HepG2 (cell line): ENCODE data around the gene CDH11. TPM values are rescaled to one million over a fixed set of nuclear protein-coding genes. Genes with fewer than 3 reads are reported as not detected.

Experiments
- ATAC-seq: fragments of 200-7000 bp; cut with Tn5 transposase; 3 replicates; pipeline ENCODE4 v1.9.1; 2020; ENCODE audit warnings: mild to moderate bottlenecking, moderate library complexity
- BruUV-seq: library from RNA; stranded (reverse); fragments of 400-500 nt; replicated peaks from 2 replicates; lab custom pipeline; 2021; lab: Mats Ljungman, UMichigan
- CTCF ChIA-PET: fragments of 300-600 bp; formaldehyde crosslinking; extraction: SDS; loops from one replicate; lab custom pipeline; 2021; ENCODE audit warnings: low total read pairs, inconsistent platforms, low intra/inter-chr PET ratio; lab: Yijun Ruan, JAX
- POLR2A ChIA-PET: fragments of 350-600 bp; sonication (Branson Sonifier 250); formaldehyde crosslinking; loops from one replicate; lab custom pipeline; 2020; ENCODE audit warnings: antibody characterized with exemption, inconsistent platforms; lab: Yijun Ruan, JAX
- DNase-seq: peaks from one replicate; pipeline ENCODE4 v3.0.0-alpha.2; 2015; ENCODE audit warnings: low spot score
- FAIRE-seq: peaks from 3 replicates; lab custom pipeline; 2011; peaks lifted over from hg19 to GRCh38; lab: Jason Lieb, UNC
- H2AFZ ChIP-seq: one replicate; pipeline ENCODE4 v1.6.1; 2011; ENCODE audit warnings: low read length, inconsistent platforms
- H3K27ac ChIP-seq: fragments of 300-600 bp; 3 replicates; pipeline ENCODE4 v1.8.0; 2011; ENCODE audit warnings: mixed run types, mild to moderate bottlenecking, mixed read lengths, low read length, inconsistent platforms; ENCODE audit not compliant: insufficient read depth; ENCODE audit errors: extremely low read length
- H3K27me3 ChIP-seq, 2 experiments: fragments of 200-600 bp in 1 of 2; 2 replicates in 1 of 2; 3 replicates in 1 of 2; pipeline versions ENCODE4 v1.6.0 to v1.8.0; 2011; ENCODE audit warnings: low read length in 2 of 2, mild to moderate bottlenecking in 2 of 2, moderate library complexity in 2 of 2, inconsistent platforms in 1 of 2; ENCODE audit not compliant: insufficient read depth in 2 of 2, control insufficient read depth in 1 of 2
- H3K36me3 ChIP-seq, 2 experiments: fragments of 200-600 bp in 1 of 2; replicated peaks in 1 of 2; 2 replicates in 1 of 2; 3 replicates in 1 of 2; pipeline versions ENCODE4 v1.5.1 to v1.8.0; 2011; ENCODE audit warnings: low read length in 2 of 2, inconsistent platforms in 1 of 2; ENCODE audit not compliant: insufficient read depth in 2 of 2, control insufficient read depth in 1 of 2
- H3K4me1 ChIP-seq: 2 replicates; pipeline ENCODE4 v1.5.1; 2012; ENCODE audit warnings: low read length, inconsistent platforms; ENCODE audit not compliant: insufficient read depth
- H3K4me2 ChIP-seq: 2 replicates; pipeline ENCODE4 v1.6.0; 2011; ENCODE audit warnings: low read depth, low read length, inconsistent platforms
- H3K4me3 ChIP-seq, 3 experiments: fragments of 200-600 bp in 1 of 3; sonication (generic), shearing (Covaris generic) in 1 of 3; replicated peaks in 1 of 3; 2 replicates each; pipeline ENCODE4 v1.5.1; 2011 to 2016; ENCODE audit warnings: low read length in 3 of 3, inconsistent platforms in 2 of 3, low read depth in 2 of 3, mild to moderate bottlenecking in 2 of 3, control low read depth in 1 of 3, mixed read lengths in 1 of 3; ENCODE audit not compliant: insufficient read depth in 1 of 3
- H3K79me2 ChIP-seq: one replicate; pipeline ENCODE4 v1.6.1; 2011; ENCODE audit warnings: low read length, inconsistent platforms; ENCODE audit not compliant: insufficient read depth
- H3K9ac ChIP-seq: 2 replicates; pipeline ENCODE4 v1.6.0; 2011; ENCODE audit warnings: mild to moderate bottlenecking, low read depth, low read length, inconsistent platforms; ENCODE audit not compliant: insufficient read depth
- H3K9me3 ChIP-seq: 2 replicates; pipeline ENCODE4 v1.5.1; 2012; ENCODE audit warnings: mild to moderate bottlenecking, low read length
- H4K20me1 ChIP-seq: 2 replicates; pipeline ENCODE4 v1.6.0; 2011; ENCODE audit warnings: inconsistent platforms, mild to moderate bottlenecking, low read length, moderate library complexity; ENCODE audit not compliant: insufficient read depth
- DPF2 ChIP-seq: sonication (generic); formaldehyde crosslinking; IDR thresholded peaks from 2 replicates; pipeline ENCODE4 v1.4.0; 2020; ENCODE audit warnings: mild to moderate bottlenecking, low read depth, missing genetic modification reagents, borderline replicate concordance
- DR1 ChIP-seq: sonication (generic); formaldehyde crosslinking; IDR thresholded peaks from 2 replicates; pipeline ENCODE4 v1.8.0; 2021; ENCODE audit warnings: mild to moderate bottlenecking, missing genetic modification reagents, inconsistent platforms
- ERF ChIP-seq: IDR thresholded peaks from 2 replicates; pipeline ENCODE4 v1.6.1; 2018; ENCODE audit warnings: missing biosample characterization, missing genetic modification reagents
- HDAC6 ChIP-seq: fragments of 200-600 bp; sonication (generic); IDR thresholded peaks from 2 replicates; pipeline ENCODE4 v1.7.0; 2017; ENCODE audit warnings: mild to moderate bottlenecking, antibody characterized with exemption, low read length, low read depth
- HNF1B ChIP-seq: sonication (generic); formaldehyde crosslinking; IDR thresholded peaks from 2 replicates; pipeline ENCODE4 v1.5.1; 2020; ENCODE audit warnings: mild to moderate bottlenecking, moderate library complexity, missing genetic modification reagents
- KDM6A ChIP-seq: IDR thresholded peaks from 2 replicates; pipeline ENCODE4 v1.6.1; 2016; ENCODE audit warnings: low read depth
- MYC ChIP-seq: sonication (generic); formaldehyde crosslinking; IDR thresholded peaks from 2 replicates; pipeline ENCODE4 v1.9.0; 2021; ENCODE audit warnings: missing genetic modification reagents, borderline replicate concordance
- RXRA ChIP-seq: sonication (generic); formaldehyde crosslinking; IDR thresholded peaks from 2 replicates; pipeline ENCODE4 v1.5.1; 2020; ENCODE audit warnings: missing genetic modification reagents
- SNAPC5 ChIP-seq: sonication (generic); formaldehyde crosslinking; IDR thresholded peaks from 2 replicates; pipeline ENCODE4 v1.8.1; 2023; ENCODE audit warnings: mild to moderate bottlenecking, missing genetic modification reagents, borderline replicate concordance
- SRSF4 ChIP-seq: fragments of 200-400 bp; formaldehyde crosslinking; IDR thresholded peaks from one replicate; pipeline ENCODE4 v1.6.1; 2018; ENCODE audit warnings: mild to moderate bottlenecking, low read depth, low read length, moderate library complexity; ENCODE audit not compliant: poor library complexity, severe bottlenecking
- ZNF275 ChIP-seq: sonication (generic); formaldehyde crosslinking; IDR thresholded peaks from 2 replicates; pipeline ENCODE4 v1.8.0; 2022; ENCODE audit warnings: missing genetic modification reagents, mild to moderate bottlenecking, inconsistent platforms, borderline replicate concordance
- ZNF430 ChIP-seq: sonication (generic); formaldehyde crosslinking; IDR thresholded peaks from 2 replicates; pipeline ENCODE4 v1.9.0; 2021; ENCODE audit warnings: mild to moderate bottlenecking, missing genetic modification reagents
- ZNF709 ChIP-seq: sonication (generic); formaldehyde crosslinking; IDR thresholded peaks from 2 replicates; pipeline ENCODE4 v1.5.0; 2020; ENCODE audit warnings: mild to moderate bottlenecking, missing genetic modification reagents
- WGBS: methylation state at CpG from one replicate; pipeline ENCODE4 v1.1.6; 2017; ENCODE audit warnings: low lambda C conversion rate; 5-methylcytosine and 5-hydroxymethylcytosine counted together
- in situ Hi-C: cut with HindIII; loops from 2 replicates; pipeline ENCODE4 v1.10.0; 2017; ENCODE audit warnings: low pct_unique_long_range_greater_than_20kb; ENCODE audit not compliant: extremely low pct_ligation_motif_present
- intact Hi-C: fragments of 100-400 bp; cut with micrococcal nuclease; formaldehyde crosslinking; loops from one replicate; pipeline ENCODE4 v1.10.0; 2022; ENCODE audit not compliant: unreplicated experiment
- polyA plus RNA-seq, 8 experiments: library from polyadenylated mRNA; depleted of rRNA in 3 of 8; stranded (reverse) in 7 of 8; unstranded in 1 of 8; fragments of >200 nt; fragmentation: Illumina TruSeq in 4 of 8; extraction: Trizol in 4 of 8; gene quantifications; 2 replicates each; pipeline versions ENCODE4 v1.2.1 to v1.2.3, GENCODE V29; 2011 to 2016; ENCODE audit warnings: low read depth in 4 of 8, missing spikeins in 1 of 8, mixed read lengths in 1 of 8; ENCODE audit not compliant: insufficient read depth in 1 of 8
- total RNA-seq, 5 experiments: library from RNA; depleted of rRNA; stranded (reverse); fragments of >200 nt; fragmentation: Illumina TruSeq; extraction: Trizol; gene quantifications; 2 replicates each; pipeline ENCODE4 v1.2.3, GENCODE V29; 2016; ENCODE audit warnings: low read depth in 1 of 5

Gene CDH11
- total and polyA plus RNA-seq, 2 of the 13 experiments (the other 11 are each of a cell fraction or from before 2014, with no cell fraction given): not detected

- CTCF ChIA-PET: no interaction called here
- ATAC-seq (no peak), FAIRE-seq (no peak), DNase-seq (no peak)
- WGBS: 21% methylated on average over 3 of the region's 3 CpGs
- Histone ChIP-seq H3K79me2 (no peaks in the 10 kb centered on the region), H3K27me3 (no peaks in the 10 kb centered on the region; a peak in 1 of 5 replicates), H4K20me1 (no peaks in the 10 kb centered on the region), H3K9me3 (no peaks in the 10 kb centered on the region), H2AFZ (no peak overlapping the region), H3K9ac (no peak overlapping the region), H3K27ac (no peak overlapping the region), H3K4me1 (no peaks in the 10 kb centered on the region), H3K4me2 (no peak overlapping the region), H3K36me3 (no peaks in the 10 kb centered on the region), H3K4me3 (no peak overlapping the region)
- no peak for TF ChIP-seq ZNF275 (CRISPR knock-in tag)
- no peak for TF ChIP-seq DR1
- TF ChIP-seq DPF2 (CRISPR knock-in tag): no peak
- POLR2A ChIA-PET: no interaction called here
- in situ Hi-C loops (no loop called here), intact Hi-C loops (no loop called here)
- BruUV-seq: no TSS peak
These were observed 64.7 kb downstream of the CDH11 start for GRCh38 chr16:65057184-65057583.

- no peak for TF ChIP-seq KDM6A
- no peak for TF ChIP-seq MYC (CRISPR knock-in tag)
- TF ChIP-seq ZNF709 (CRISPR knock-in tag): no peak
- no peak for TF ChIP-seq HDAC6
- TF ChIP-seq SRSF4: no peak
- no peak for TF ChIP-seq ERF (CRISPR knock-in tag)
- TF ChIP-seq SNAPC5: no peak
- no peak for TF ChIP-seq ZNF430 (CRISPR knock-in tag)
- TF ChIP-seq RXRA (CRISPR knock-in tag): no peak
- no peak for TF ChIP-seq HNF1B
- Histone ChIP-seq H3K9me3 (no peaks in the 10 kb centered on the region), H3K9ac (no peak overlapping the region), H3K4me3 (no peak overlapping the region), H3K79me2 (no peaks in the 10 kb centered on the region), H3K4me2 (no peak overlapping the region), H2AFZ (no peak overlapping the region), H3K4me1 (no peaks in the 10 kb centered on the region), H3K27me3 (no peaks in the 10 kb centered on the region), H3K36me3 (no peaks in the 10 kb centered on the region), H4K20me1 (no peaks in the 10 kb centered on the region), H3K27ac (no peak overlapping the region)
- POLR2A ChIA-PET: no interaction called here
- DNase-seq (no peak), FAIRE-seq (no peak), ATAC-seq (no peak)
- intact Hi-C loops (no loop called here), in situ Hi-C loops (no loop called here)
- BruUV-seq: no TSS peak
- CTCF ChIA-PET: no interaction called here
- 0% methylated on average over 1 of the region's 1 CpG for WGBS
These were observed 67.4 kb downstream of the CDH11 start for GRCh38 chr16:65054457-65054856.
